K562 (cell line): ENCODE data around the gene TLCD1. TPM values are rescaled to one million over a fixed set of nuclear protein-coding genes. Genes with fewer than 3 reads are reported as not detected.

Experiments
- CBX3 ChIP-seq, 2 experiments: IDR thresholded peaks; 1 replicate in 1 of 2; 2 replicates in 1 of 2; pipeline ENCODE4 v1.6.1; 2012; ENCODE audit warnings: inconsistent platforms in 2 of 2, low read length in 2 of 2, borderline replicate concordance in 1 of 2, control low read depth in 1 of 2
- CCNT2 ChIP-seq: IDR thresholded peaks from 2 replicates; pipeline ENCODE4 v1.6.1; 2011; ENCODE audit warnings: borderline replicate concordance, low read depth, mild to moderate bottlenecking, moderate library complexity, mixed read lengths, low read length; ENCODE audit not compliant: insufficient read length; ENCODE audit errors: extremely low read depth
- DPF2 ChIP-seq: fragments of 450-650 bp; IDR thresholded peaks from 2 replicates; pipeline ENCODE4 v1.6.1; 2016
- GATA2 ChIP-seq: sonication (generic); formaldehyde crosslinking; IDR thresholded peaks from 2 replicates; pipeline ENCODE4 v1.4.0; 2020; ENCODE audit warnings: mild to moderate bottlenecking, missing genetic modification reagents
- MLLT1 ChIP-seq, 2 experiments: fragments of 450-650 bp; IDR thresholded peaks; 2 replicates each; pipeline ENCODE4 v1.6.1; 2016
- PHF8 ChIP-seq: fragments of 200-600 bp; sonication (generic); IDR thresholded peaks from 2 replicates; pipeline ENCODE4 v1.6.1; 2012; ENCODE audit warnings: mixed run types, mild to moderate bottlenecking, inconsistent platforms, low read length, moderate library complexity, borderline replicate concordance
- POLR2G ChIP-seq: fragments of 200-400 bp; formaldehyde crosslinking; IDR thresholded peaks from 2 replicates; pipeline ENCODE4 v1.6.1; 2017; ENCODE audit warnings: low read depth, mild to moderate bottlenecking, antibody characterized with exemption, low read length, moderate library complexity
- PRMT5 ChIP-seq: sonication (generic); formaldehyde crosslinking; IDR thresholded peaks from 2 replicates; pipeline ENCODE4 v1.5.0; 2020; ENCODE audit warnings: missing genetic modification reagents
- SIN3A ChIP-seq, 2 experiments: fragments of 150-350 bp in 1 of 2; IDR thresholded peaks; 2 replicates each; pipeline ENCODE4 v1.6.1; 2011 to 2016; ENCODE audit warnings: borderline replicate concordance in 2 of 2, low read depth in 2 of 2, low read length in 2 of 2, mild to moderate bottlenecking in 2 of 2, moderate library complexity in 2 of 2; ENCODE audit not compliant: control insufficient read depth in 1 of 2
- ZBTB2 ChIP-seq: fragments of 450-650 bp; IDR thresholded peaks from 2 replicates; pipeline ENCODE4 v1.6.1; 2016; ENCODE audit warnings: antibody characterized with exemption
- ZBTB7A ChIP-seq: IDR thresholded peaks from 2 replicates; pipeline ENCODE4 v1.6.1; 2011; ENCODE audit warnings: low read depth, mild to moderate bottlenecking, low read length, moderate library complexity, borderline replicate concordance; ENCODE audit not compliant: control insufficient read depth
- polyA plus RNA-seq, 8 experiments: library from polyadenylated mRNA; depleted of rRNA in 4 of 8; stranded (reverse) in 5 of 8; unstranded in 3 of 8; fragments of >200 nt; fragmentation: Nextera tagmentation in 2 of 8; fragmentation: Illumina TruSeq in 1 of 8; extraction: Ambion mirVana in 2 of 8; extraction: Trizol in 1 of 8; gene quantifications; 2 replicates each; pipeline versions ENCODE4 v1.2.1 to v1.2.3, GENCODE V29; 2011 to 2014; ENCODE audit warnings: inconsistent platforms in 1 of 8, missing spikeins in 1 of 8
- total RNA-seq, 7 experiments: library from RNA; depleted of rRNA in 6 of 7; stranded (reverse); fragments of >200 nt in 6 of 7; fragmentation: Illumina TruSeq in 2 of 7; extraction: Trizol in 2 of 7; gene quantifications; 2 replicates each; pipeline versions ENCODE4 v1.2.1 to v1.2.3, GENCODE V29; 2011 to 2021; ENCODE audit warnings: low replicate concordance in 1 of 7
- TF ChIP-seq, protein P1 (sequence below): fragments of 450-650 bp; formaldehyde crosslinking; IDR thresholded peaks from 2 replicates; pipeline ENCODE4 v1.4.0; 2022; ENCODE audit warnings: missing genetic modification characterization
- TF ChIP-seq, protein P2 (sequence below): fragments of 250-450 bp; sonication (Bioruptor Pico); IDR thresholded peaks from 2 replicates; pipeline ENCODE4 v1.5.0; 2020; ENCODE audit warnings: mild to moderate bottlenecking
- TF ChIP-seq, protein P3 (sequence below): sonication (generic); formaldehyde crosslinking; IDR thresholded peaks from 2 replicates; pipeline ENCODE4 v1.8.0; 2023; ENCODE audit warnings: missing genetic modification reagents, mild to moderate bottlenecking, borderline replicate concordance

Gene TLCD1
- total and polyA plus RNA-seq, 9 of the 15 experiments (the other 6 are each of a cell fraction or from before 2014, with no cell fraction given), result 6.8 to 37.7 (median 21.7) TPM

GRCh38 chr17:28712032-28712704, 13.9 kb downstream of the TLCD1 start (continued):
- TF ChIP-seq MLLT1 (IDR thresholded peaks at IDR 0.05), result 0 out of 4 replicates have a peak, but pooled peaks of 1 of the 2 experiments have one; percentile 55
- TF ChIP-seq, protein P1, sequence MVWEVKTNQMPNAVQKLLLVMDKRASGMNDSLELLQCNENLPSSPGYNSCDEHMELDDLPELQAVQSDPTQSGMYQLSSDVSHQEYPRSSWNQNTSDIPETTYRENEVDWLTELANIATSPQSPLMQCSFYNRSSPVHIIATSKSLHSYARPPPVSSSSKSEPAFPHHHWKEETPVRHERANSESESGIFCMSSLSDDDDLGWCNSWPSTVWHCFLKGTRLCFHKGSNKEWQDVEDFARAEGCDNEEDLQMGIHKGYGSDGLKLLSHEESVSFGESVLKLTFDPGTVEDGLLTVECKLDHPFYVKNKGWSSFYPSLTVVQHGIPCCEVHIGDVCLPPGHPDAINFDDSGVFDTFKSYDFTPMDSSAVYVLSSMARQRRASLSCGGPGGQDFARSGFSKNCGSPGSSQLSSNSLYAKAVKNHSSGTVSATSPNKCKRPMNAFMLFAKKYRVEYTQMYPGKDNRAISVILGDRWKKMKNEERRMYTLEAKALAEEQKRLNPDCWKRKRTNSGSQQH, result 0 out of 2 replicates have a peak, but pooled peaks have one; percentile 15
- TF ChIP-seq, protein P2, sequence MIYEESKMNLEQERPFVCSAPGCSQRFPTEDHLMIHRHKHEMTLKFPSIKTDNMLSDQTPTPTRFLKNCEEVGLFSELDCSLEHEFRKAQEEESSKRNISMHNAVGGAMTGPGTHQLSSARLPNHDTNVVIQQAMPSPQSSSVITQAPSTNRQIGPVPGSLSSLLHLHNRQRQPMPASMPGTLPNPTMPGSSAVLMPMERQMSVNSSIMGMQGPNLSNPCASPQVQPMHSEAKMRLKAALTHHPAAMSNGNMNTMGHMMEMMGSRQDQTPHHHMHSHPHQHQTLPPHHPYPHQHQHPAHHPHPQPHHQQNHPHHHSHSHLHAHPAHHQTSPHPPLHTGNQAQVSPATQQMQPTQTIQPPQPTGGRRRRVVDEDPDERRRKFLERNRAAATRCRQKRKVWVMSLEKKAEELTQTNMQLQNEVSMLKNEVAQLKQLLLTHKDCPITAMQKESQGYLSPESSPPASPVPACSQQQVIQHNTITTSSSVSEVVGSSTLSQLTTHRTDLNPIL (CRISPR knock-in tag), result no peak
- no peak; a peak in 1 of 3 replicates for TF ChIP-seq CBX3 (IDR thresholded peaks at IDR 0.05; ENCODE audit: borderline replicate concordance in 1 of 2, low read length in 2 of 2)
- peak; percentile 62; the same call in 1 of the 2 replicates for TF ChIP-seq ZBTB7A
- peak; percentile 48; the same call in 1 of the 2 replicates for TF ChIP-seq PHF8
- 0 out of 2 replicates have a peak, but pooled peaks have one; percentile 55 for TF ChIP-seq GATA2
- TF ChIP-seq DPF2, result peak; percentile 55
- TF ChIP-seq PRMT5 (CRISPR knock-in tag), result no peak
- TF ChIP-seq CCNT2, result peak; percentile 23
- peak in 1 of 2 experiments; percentile 28; a peak in 1 of 4 replicates for TF ChIP-seq SIN3A (IDR thresholded peaks at IDR 0.05; ENCODE audit: borderline replicate concordance in 2 of 2, control insufficient read depth in 1 of 2, low read depth in 2 of 2, low read length in 2 of 2)
- TF ChIP-seq POLR2G, result peak; percentile 64
- TF ChIP-seq, protein P3, sequence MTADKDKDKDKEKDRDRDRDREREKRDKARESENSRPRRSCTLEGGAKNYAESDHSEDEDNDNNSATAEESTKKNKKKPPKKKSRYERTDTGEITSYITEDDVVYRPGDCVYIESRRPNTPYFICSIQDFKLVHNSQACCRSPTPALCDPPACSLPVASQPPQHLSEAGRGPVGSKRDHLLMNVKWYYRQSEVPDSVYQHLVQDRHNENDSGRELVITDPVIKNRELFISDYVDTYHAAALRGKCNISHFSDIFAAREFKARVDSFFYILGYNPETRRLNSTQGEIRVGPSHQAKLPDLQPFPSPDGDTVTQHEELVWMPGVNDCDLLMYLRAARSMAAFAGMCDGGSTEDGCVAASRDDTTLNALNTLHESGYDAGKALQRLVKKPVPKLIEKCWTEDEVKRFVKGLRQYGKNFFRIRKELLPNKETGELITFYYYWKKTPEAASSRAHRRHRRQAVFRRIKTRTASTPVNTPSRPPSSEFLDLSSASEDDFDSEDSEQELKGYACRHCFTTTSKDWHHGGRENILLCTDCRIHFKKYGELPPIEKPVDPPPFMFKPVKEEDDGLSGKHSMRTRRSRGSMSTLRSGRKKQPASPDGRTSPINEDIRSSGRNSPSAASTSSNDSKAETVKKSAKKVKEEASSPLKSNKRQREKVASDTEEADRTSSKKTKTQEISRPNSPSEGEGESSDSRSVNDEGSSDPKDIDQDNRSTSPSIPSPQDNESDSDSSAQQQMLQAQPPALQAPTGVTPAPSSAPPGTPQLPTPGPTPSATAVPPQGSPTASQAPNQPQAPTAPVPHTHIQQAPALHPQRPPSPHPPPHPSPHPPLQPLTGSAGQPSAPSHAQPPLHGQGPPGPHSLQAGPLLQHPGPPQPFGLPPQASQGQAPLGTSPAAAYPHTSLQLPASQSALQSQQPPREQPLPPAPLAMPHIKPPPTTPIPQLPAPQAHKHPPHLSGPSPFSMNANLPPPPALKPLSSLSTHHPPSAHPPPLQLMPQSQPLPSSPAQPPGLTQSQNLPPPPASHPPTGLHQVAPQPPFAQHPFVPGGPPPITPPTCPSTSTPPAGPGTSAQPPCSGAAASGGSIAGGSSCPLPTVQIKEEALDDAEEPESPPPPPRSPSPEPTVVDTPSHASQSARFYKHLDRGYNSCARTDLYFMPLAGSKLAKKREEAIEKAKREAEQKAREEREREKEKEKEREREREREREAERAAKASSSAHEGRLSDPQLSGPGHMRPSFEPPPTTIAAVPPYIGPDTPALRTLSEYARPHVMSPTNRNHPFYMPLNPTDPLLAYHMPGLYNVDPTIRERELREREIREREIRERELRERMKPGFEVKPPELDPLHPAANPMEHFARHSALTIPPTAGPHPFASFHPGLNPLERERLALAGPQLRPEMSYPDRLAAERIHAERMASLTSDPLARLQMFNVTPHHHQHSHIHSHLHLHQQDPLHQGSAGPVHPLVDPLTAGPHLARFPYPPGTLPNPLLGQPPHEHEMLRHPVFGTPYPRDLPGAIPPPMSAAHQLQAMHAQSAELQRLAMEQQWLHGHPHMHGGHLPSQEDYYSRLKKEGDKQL (CRISPR knock-in tag), result no peak
- TF ChIP-seq ZBTB2, result peak; percentile 61; the same call in 1 of the 2 replicates
